Mesothelial cell of epicardium (in vitro differentiated cells): Measurements from ENCODE around the gene ANXA11. TPM values are rescaled to one million over a fixed set of nuclear protein-coding genes. Genes with fewer than 3 reads are reported as not detected.
A peak's percentile ranks its signal among the peaks of the same experiment; 100 is the strongest.

Experiments
- DNase-seq, 2 experiments: peaks; one replicate each; pipeline ENCODE4 v3.0.0; 2021; ENCODE audit warnings: low spot score in 2 of 2; ENCODE audit not compliant: unreplicated experiment in 2 of 2
- H3K27ac Mint-ChIP-seq: 2 replicates; pipeline ENCODE4 v1.8.0; 2021; ENCODE audit warnings: mixed read lengths
- H3K27me3 Mint-ChIP-seq: 2 replicates; pipeline ENCODE4 v1.8.0; 2021; ENCODE audit warnings: low read depth, mixed read lengths
- H3K36me3 Mint-ChIP-seq: 2 replicates; pipeline ENCODE4 v1.8.0; 2021; ENCODE audit warnings: mixed read lengths
- H3K4me1 Mint-ChIP-seq: 2 replicates; pipeline ENCODE4 v1.8.0; 2021; ENCODE audit warnings: mixed read lengths
- H3K4me3 Mint-ChIP-seq: 2 replicates; pipeline ENCODE4 v1.8.0; 2021; ENCODE audit warnings: mild to moderate bottlenecking, moderate library complexity, mixed read lengths
- H3K9me3 Mint-ChIP-seq: 2 replicates; pipeline ENCODE4 v1.8.0; 2021; ENCODE audit warnings: mixed read lengths
- total RNA-seq: library from RNA; stranded (reverse); gene quantifications from 3 replicates; pipeline ENCODE4 v1.2.1, GENCODE V29; 2021
- TF ChIP-seq, protein P1 (sequence below): fragments of 200-600 bp; sonication (generic); IDR thresholded peaks from one replicate; pipeline ENCODE4 v1.5.0; 2021; ENCODE audit warnings: antibody characterized with exemption; ENCODE audit not compliant: unreplicated experiment

ANXA11 gene
- total RNA-seq, 1 donor from 2014 or later: 226 TPM

DNA sequence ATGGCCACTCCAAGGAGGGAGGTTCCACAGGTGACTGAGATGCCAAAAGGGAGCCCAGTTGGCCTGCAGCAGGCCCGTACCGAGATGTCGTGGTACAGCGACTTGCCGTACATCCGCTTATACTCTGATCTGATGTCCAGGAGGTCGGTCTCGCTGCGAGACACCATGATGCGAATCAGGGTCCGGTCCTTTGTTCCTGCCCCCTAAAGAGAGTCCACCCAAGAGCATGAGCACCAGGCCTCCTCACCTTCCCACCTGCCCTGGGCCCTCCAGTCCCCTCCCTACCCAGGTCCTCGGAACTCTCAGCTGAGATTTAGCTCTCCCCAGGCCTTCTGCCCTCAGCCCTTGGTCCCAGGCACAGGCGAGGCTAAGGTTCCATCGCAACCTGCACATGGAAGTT is 47.8 kb downstream of the ANXA11 start:
- DNase-seq: no peak
- Mint-ChIP-seq H3K27ac (peak overlapping the region; percentile 86), H3K9me3 (no peaks in the 10 kb centered on the region), H3K36me3 (peaks cover 64% of the 10 kb centered on the region), H3K27me3 (no peaks in the 10 kb centered on the region), H3K4me1 (peaks cover 28% of the 10 kb centered on the region), H3K4me3 (no peak overlapping the region)
- TF ChIP-seq, protein P1, sequence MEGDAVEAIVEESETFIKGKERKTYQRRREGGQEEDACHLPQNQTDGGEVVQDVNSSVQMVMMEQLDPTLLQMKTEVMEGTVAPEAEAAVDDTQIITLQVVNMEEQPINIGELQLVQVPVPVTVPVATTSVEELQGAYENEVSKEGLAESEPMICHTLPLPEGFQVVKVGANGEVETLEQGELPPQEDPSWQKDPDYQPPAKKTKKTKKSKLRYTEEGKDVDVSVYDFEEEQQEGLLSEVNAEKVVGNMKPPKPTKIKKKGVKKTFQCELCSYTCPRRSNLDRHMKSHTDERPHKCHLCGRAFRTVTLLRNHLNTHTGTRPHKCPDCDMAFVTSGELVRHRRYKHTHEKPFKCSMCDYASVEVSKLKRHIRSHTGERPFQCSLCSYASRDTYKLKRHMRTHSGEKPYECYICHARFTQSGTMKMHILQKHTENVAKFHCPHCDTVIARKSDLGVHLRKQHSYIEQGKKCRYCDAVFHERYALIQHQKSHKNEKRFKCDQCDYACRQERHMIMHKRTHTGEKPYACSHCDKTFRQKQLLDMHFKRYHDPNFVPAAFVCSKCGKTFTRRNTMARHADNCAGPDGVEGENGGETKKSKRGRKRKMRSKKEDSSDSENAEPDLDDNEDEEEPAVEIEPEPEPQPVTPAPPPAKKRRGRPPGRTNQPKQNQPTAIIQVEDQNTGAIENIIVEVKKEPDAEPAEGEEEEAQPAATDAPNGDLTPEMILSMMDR: no peak

GRCh38 chr10:80156216-80156615 is 49.1 kb downstream of the ANXA11 start:
- DNase-seq: no peak
- H3K36me3 Mint-ChIP-seq: peaks cover 62% of the 10 kb centered on the region
- peaks cover 24% of the 10 kb centered on the region for H3K4me1 Mint-ChIP-seq
- H3K27ac Mint-ChIP-seq: no peak overlapping the region
- H3K9me3 Mint-ChIP-seq: no peaks in the 10 kb centered on the region
- no peaks in the 10 kb centered on the region for H3K27me3 Mint-ChIP-seq
- H3K4me3 Mint-ChIP-seq: no peak overlapping the region
- TF ChIP-seq, protein P1: no peak

DNA sequence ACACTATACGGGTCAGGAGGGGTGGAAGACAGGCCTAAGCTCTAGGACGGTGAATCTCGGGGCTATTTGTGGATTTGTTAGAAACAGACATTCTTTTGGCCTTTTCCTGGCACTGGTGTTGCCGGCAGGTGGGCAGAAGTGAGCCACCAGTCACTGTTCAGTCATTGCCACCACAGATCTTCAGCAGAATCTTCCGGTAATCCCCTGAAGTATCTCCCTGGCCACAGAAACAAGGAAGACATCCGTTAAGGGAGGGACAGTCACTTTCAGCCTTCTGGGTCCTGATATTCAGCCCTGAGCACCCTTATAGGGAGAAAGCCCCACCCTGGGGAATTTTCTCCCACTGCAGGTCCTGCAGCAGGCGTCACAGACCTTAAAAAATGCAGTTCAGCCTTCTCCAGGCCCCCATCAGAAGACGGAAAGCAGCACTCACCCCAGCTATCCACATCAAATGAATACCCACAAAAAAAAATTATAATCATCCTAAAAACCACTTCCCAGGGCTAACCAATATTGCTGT is 49.6 kb downstream of the ANXA11 start:
- TF ChIP-seq, protein P1: no peak
- H3K9me3 Mint-ChIP-seq: no peaks in the 10 kb centered on the region
- peaks cover 64% of the 10 kb centered on the region for H3K36me3 Mint-ChIP-seq
- no peaks in the 10 kb centered on the region for H3K27me3 Mint-ChIP-seq
- DNase-seq: no peak
- H3K4me1 Mint-ChIP-seq: peaks cover 23% of the 10 kb centered on the region
- no peak overlapping the region for H3K4me3 Mint-ChIP-seq
- H3K27ac Mint-ChIP-seq: peak overlapping the region; percentile 70

DNA sequence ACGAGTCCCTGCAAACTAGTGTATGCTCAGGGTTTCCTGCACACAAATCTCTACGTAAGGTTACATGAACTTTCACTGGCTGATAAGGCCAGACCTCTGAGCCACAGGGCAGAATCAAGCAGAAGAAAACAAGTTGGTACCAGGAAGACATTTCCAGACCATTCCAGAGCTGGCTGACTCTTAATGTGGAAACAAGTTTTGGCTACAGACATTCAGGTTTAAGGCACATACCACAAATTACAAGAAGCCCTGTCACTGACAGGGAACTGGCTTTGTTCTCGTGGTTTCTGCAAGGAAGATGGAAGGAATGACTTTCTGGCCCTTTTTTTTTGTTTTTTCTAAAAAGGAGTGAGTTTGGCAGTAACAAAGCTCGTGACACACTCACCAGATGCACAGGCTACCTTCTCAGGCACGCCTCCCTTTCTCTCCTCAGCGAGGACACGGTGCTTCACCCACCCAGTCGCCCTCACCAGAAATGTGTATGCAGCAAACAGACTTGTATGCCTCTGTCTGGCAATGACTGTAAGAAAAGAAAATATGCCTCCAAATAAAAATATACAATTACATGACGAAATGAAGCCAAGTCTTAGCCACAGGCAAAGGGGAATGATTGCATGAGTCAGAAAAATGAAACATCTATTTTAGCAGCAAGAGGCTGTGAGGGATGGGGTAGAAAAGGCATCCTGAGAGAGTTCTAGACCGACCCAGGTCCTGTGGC is 50.2 kb downstream of the ANXA11 start:
- peak overlapping the region; percentile 75 for H3K27ac Mint-ChIP-seq
- H3K36me3 Mint-ChIP-seq: peaks cover 67% of the 10 kb centered on the region
- H3K27me3 Mint-ChIP-seq: no peaks in the 10 kb centered on the region
- TF ChIP-seq, protein P1: no peak
- no peak for DNase-seq
- H3K9me3 Mint-ChIP-seq: peaks cover 5% of the 10 kb centered on the region
- H3K4me3 Mint-ChIP-seq: no peak overlapping the region
- peaks cover 22% of the 10 kb centered on the region for H3K4me1 Mint-ChIP-seq

DNA sequence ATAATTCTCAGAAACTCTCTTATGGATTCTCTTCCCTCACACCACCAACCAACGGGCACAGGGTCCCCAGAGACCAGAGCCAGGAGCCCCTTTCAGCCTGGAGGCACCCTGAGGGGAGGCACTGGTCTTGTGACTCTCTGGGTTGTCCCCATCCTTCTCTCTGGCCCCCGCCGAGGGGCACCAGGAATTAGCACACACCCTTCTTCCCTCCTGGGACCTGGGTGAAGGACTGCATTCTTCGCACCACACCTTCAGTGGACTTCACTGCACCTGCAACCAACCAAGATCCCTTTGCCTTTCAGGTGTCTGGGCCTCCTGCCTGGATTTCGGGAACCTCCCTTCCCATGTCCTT is 50.7 kb downstream of the ANXA11 start:
- no peak overlapping the region for H3K4me3 Mint-ChIP-seq
- TF ChIP-seq, protein P1: no peak
- DNase-seq: no peak
- H3K27me3 Mint-ChIP-seq: no peaks in the 10 kb centered on the region
- peaks cover 19% of the 10 kb centered on the region for H3K4me1 Mint-ChIP-seq
- H3K9me3 Mint-ChIP-seq: peaks cover 6% of the 10 kb centered on the region
- peak overlapping the region; percentile 75 for H3K27ac Mint-ChIP-seq
- H3K36me3 Mint-ChIP-seq: peaks cover 69% of the 10 kb centered on the region
